Rectal smooth muscle tissue (tissue), 1 donor: ENCODE measurements around the gene TBC1D22B.
"Not testable (repeated sequence)": the region's sequence is repeated elsewhere in the genome, so short reads cannot be mapped to it uniquely, and the experiment has no call there.

Experiments
- H3K27ac ChIP-seq: one replicate; pipeline ENCODE4 v1.7.0; 2013; ENCODE audit warnings: low read depth, low read length, inconsistent platforms
- H3K27me3 ChIP-seq: one replicate; pipeline ENCODE4 v1.7.0; 2013; ENCODE audit warnings: low read length; ENCODE audit not compliant: control insufficient read depth, insufficient read depth
- H3K36me3 ChIP-seq: one replicate; pipeline ENCODE4 v1.7.0; 2013; ENCODE audit warnings: low read length; ENCODE audit not compliant: control insufficient read depth, insufficient read depth
- H3K4me1 ChIP-seq: one replicate; pipeline ENCODE4 v1.7.0; 2013; ENCODE audit warnings: low read length; ENCODE audit not compliant: control insufficient read depth, insufficient read depth
- H3K4me3 ChIP-seq: one replicate; pipeline ENCODE4 v1.7.0; 2013; ENCODE audit warnings: low read length
- H3K9ac ChIP-seq: one replicate; pipeline ENCODE4 v1.7.0; 2013; ENCODE audit warnings: low read length

Gene TBC1D22B

DNA sequence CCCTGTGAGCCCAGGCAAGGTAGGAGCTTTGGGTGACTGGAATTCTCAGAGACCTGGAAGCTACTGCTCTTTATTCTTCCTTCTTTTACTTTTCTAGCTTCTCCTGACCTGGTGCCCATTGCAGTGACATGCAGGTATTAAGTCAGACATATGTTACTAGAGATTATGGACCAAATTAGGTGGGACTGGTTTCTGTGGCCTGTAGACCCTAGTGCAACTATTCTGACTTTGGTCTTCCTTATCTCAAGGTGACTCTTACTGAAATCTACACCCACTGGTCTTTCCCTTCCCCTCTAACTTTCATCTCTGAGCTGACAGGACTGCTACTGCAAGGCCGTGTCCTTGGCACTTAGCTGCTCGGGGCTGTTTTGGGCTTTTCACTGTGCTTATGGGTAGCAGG lies 24.8 kb downstream of the TBC1D22B start:
- peaks cover 20% of the 10 kb centered on the region for H3K36me3 ChIP-seq
- H3K4me1 ChIP-seq = peaks cover 26% of the 10 kb centered on the region
- H3K27ac ChIP-seq = no peak overlapping the region
- no peak overlapping the region for H3K4me3 ChIP-seq
- no peak overlapping the region for H3K9ac ChIP-seq
- no peaks in the 10 kb centered on the region for H3K27me3 ChIP-seq

GRCh38 chr6:37283268-37283667 lies 25.7 kb downstream of the TBC1D22B start:
- H3K27me3 ChIP-seq = no peaks in the 10 kb centered on the region
- peak overlapping the region; percentile 33 for H3K27ac ChIP-seq
- peaks cover 20% of the 10 kb centered on the region for H3K36me3 ChIP-seq
- no peak overlapping the region for H3K4me3 ChIP-seq
- no peak overlapping the region for H3K9ac ChIP-seq
- H3K4me1 ChIP-seq = peaks cover 26% of the 10 kb centered on the region

DNA sequence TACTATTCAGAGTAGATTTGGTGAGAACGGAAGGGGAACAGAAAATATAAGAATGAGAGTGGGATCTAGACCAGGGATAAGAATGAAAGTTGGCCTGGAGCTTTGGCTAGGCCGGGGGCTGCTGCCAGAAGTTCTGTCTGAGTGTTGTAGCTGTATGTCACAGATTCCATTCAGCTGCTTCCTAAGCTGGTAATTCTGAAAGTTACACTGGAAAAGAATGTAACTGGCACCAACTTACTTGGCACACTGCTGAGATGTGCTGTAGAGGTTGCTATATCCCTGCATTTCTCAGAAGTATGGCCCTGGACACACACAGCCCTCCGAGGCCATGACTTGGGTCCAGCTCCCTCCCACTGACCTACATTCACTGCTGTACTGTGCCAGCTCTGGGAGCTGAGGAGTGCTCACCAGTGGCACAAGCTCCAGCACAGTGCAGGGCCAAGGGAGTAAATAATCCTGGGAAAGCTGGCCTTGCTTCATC lies 26.1 kb downstream of the TBC1D22B start:
- peak overlapping the region; percentile 33 for H3K27ac ChIP-seq
- peaks cover 26% of the 10 kb centered on the region for H3K4me1 ChIP-seq
- H3K9ac ChIP-seq = no peak overlapping the region
- H3K4me3 ChIP-seq = no peak overlapping the region
- H3K36me3 ChIP-seq = peaks cover 20% of the 10 kb centered on the region
- no peaks in the 10 kb centered on the region for H3K27me3 ChIP-seq

GRCh38 chr6:37284781-37285180 lies 27.2 kb downstream of the TBC1D22B start:
- H3K36me3 ChIP-seq = peaks cover 20% of the 10 kb centered on the region
- no peak overlapping the region for H3K4me3 ChIP-seq
- no peaks in the 10 kb centered on the region for H3K27me3 ChIP-seq
- peaks cover 26% of the 10 kb centered on the region for H3K4me1 ChIP-seq
- H3K9ac ChIP-seq = no peak overlapping the region
- peak overlapping the region; percentile 33 for H3K27ac ChIP-seq

GRCh38 chr6:37285861-37286311 lies 28.3 kb downstream of the TBC1D22B start:
- Histone ChIP-seq H3K36me3 (peaks cover 20% of the 10 kb centered on the region), H3K4me3 (no peak overlapping the region), H3K27ac (no peak overlapping the region), H3K9ac (no peak overlapping the region), H3K4me1 (peaks cover 26% of the 10 kb centered on the region), H3K27me3 (no peaks in the 10 kb centered on the region)

DNA sequence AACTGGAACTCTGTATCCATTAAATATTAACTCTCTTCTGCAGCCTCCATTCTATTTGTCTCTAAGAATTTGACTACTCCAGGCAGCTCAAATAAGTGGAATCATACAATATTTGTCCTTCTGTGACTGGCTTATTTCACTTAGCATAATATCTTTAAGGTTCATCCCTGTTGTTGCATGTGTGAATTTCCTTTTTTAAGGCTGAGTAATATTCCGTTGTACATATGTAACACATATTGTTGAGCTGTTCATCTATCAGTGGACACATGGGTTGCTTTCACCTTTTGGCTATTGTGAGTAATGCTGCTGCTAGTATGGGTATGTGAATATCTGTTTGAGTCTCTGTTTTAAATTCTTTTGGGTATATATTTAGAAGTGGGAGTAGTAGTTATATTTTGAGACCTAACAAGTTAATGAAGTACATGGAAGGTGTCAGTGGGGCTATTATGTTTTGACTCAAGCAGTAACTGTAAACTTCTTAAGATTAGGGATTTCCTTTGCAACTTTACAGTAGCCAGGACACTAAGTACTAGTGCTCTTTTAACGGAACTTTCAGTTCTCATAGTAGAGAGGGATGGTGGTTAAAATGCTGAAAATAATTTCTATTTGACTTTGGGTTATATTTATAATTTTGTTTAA lies 30.1 kb downstream of the TBC1D22B start:
- no peaks in the 10 kb centered on the region for H3K27me3 ChIP-seq
- no peak overlapping the region for H3K9ac ChIP-seq
- H3K4me3 ChIP-seq = no peak overlapping the region
- H3K27ac ChIP-seq = no peak overlapping the region
- H3K36me3 ChIP-seq = peaks cover 20% of the 10 kb centered on the region
- H3K4me1 ChIP-seq = peaks cover 25% of the 10 kb centered on the region

DNA sequence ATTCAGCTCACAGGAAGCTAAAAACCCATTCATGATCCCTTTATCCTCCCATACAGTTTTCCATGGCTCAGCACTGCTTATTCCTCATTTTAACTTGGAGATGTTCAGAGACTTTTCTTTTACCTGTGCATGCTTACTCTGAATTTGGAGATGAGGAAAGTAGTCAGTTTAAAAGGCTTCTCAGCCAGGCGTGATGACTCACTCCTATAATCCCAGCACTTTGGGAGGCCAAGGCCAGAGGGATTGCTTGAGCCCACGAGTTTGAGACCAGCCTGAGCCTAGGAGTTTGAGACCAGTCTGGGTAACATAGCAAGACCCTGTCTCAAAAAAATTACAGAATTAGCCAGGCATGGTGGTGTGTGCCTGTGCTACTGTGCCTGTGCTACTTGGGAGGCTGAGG lies 30.7 kb downstream of the TBC1D22B start:
- Histone ChIP-seq H3K36me3 (peaks cover 14% of the 10 kb centered on the region), H3K4me3 (no peak overlapping the region), H3K9ac (no peak overlapping the region), H3K27me3 (no peaks in the 10 kb centered on the region), H3K27ac (no peak overlapping the region), H3K4me1 (peaks cover 19% of the 10 kb centered on the region)

GRCh38 chr6:37289931-37290330 lies 32.4 kb downstream of the TBC1D22B start:
- Histone ChIP-seq H3K36me3 (peaks cover 7% of the 10 kb centered on the region), H3K27ac (no peak overlapping the region), H3K9ac (no peak overlapping the region), H3K27me3 (no peaks in the 10 kb centered on the region), H3K4me3 (no peak overlapping the region), H3K4me1 (peaks cover 2% of the 10 kb centered on the region)

DNA sequence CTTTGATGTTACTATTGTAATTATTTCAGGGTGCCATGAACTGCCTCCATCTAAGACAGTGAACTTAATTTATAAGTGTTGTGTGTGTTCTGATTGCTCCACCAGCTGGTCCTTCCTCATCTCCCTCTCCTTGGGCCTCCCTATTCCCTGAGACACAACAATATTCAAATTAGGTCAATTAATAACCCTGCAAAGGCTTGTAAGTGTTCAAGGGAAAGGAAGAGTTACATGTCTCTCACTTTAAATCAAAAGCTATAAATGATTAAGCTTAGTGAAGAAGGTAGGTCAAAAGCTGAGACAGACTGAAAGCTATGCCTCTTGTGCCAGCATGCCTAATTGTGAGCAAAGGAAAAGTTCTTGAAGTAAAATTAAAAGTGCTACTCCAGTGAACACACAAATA lies 35.9 kb downstream of the TBC1D22B start:
- peaks cover 6% of the 10 kb centered on the region for H3K36me3 ChIP-seq
- H3K27me3 ChIP-seq = no peaks in the 10 kb centered on the region

GRCh38 chr6:37297637-37298036 lies 40.1 kb downstream of the TBC1D22B start:
- not testable (repeated sequence) for H3K27me3 ChIP-seq, H3K27ac ChIP-seq, H3K4me1 ChIP-seq, H3K9ac ChIP-seq, H3K4me3 ChIP-seq, H3K36me3 ChIP-seq

More for the DNA sequence above, 35.9 kb downstream of the TBC1D22B start:
- H3K9ac ChIP-seq = no peak overlapping the region
- H3K4me1 ChIP-seq = no peaks in the 10 kb centered on the region
- no peak overlapping the region for H3K27ac ChIP-seq
- no peak overlapping the region for H3K4me3 ChIP-seq

DNA sequence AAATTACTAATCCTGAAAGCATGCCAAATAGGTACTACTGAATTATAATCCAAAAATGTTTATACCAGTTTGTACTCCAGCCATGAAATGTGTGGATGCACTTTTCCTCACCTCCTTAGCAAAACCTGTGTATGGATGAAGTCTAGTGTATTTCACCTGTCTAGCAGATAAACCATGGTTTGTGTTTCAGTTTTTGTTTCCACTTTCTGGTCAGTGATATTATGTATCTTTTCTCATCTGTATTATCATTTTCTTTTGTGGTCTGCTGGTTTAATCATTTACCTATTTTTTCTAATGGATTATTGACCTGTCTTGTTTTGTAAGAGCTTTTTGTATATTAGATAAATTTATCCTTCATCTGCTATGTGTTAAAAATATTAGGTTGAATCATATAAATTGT lies 41.4 kb downstream of the TBC1D22B start:
- Histone ChIP-seq H3K27me3 (no peaks in the 10 kb centered on the region), H3K36me3 (no peaks in the 10 kb centered on the region)

DNA sequence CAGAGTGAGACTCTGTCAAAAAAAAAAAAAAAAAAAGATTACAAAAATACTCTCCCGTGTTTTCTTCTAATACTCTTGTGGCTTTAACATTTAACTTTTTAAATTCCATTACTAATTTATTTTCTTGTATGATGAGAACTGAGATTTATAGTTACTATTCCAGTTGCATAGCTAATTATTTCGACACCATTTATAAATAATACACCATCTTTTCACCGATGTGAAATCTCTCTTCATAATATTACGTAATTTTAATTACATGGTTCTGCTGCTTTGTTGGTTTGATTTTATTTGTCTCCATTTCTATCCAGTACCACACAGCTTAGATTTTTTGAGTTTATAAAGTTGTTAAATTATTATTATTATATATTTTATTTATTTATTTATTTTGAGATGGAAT lies 42.4 kb downstream of the TBC1D22B start:
- Histone ChIP-seq H3K27me3 (no peaks in the 10 kb centered on the region), H3K9ac (no peak overlapping the region), H3K4me1 (no peaks in the 10 kb centered on the region), H3K4me3 (no peak overlapping the region), H3K27ac (no peak overlapping the region), H3K36me3 (no peaks in the 10 kb centered on the region)

More for the DNA sequence above, 41.4 kb downstream of the TBC1D22B start:
- Histone ChIP-seq H3K27ac (no peak overlapping the region), H3K4me3 (no peak overlapping the region), H3K4me1 (no peaks in the 10 kb centered on the region), H3K9ac (no peak overlapping the region)

DNA sequence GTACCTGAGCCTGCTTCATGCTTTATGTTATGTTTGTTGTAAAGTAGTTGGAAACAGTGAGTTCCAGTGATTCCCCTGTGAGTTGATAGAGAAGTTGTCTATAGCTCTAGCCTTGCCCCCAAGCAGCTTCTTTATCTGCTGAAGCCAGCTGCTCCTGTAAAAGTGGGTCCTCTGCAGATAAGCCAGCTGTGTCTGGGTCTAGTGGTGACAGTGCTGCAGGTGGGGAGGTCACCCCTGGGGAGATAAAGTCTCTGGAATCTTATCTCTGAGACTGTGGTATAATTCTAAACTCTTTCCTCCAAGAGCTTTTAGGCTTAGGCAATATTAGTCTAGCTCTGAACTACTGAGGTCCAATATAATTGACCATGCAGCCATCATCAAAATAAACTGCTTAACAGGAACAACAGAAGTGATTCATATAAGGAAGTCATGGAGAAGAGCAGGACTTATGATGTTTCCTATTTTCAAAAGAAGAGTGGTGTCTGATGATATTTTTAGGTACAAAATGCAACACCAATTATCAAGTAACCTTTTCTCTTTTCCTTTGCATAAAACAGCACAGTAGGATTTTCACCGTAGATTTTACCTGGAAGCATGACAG lies 44.6 kb downstream of the TBC1D22B start:
- Histone ChIP-seq H3K4me1 (no peaks in the 10 kb centered on the region), H3K27me3 (no peaks in the 10 kb centered on the region), H3K9ac (no peak overlapping the region), H3K27ac (no peak overlapping the region), H3K36me3 (no peaks in the 10 kb centered on the region), H3K4me3 (no peak overlapping the region)
